MM.1S (cell line): ENCODE data around the gene C13orf46.

ENCODE experiments used
- CTCF ChIP-seq: fragments of 300-600 bp; sonication (generic); IDR thresholded peaks from 2 replicates; pipeline ENCODE4 v1.5.1; 2016; ENCODE audit warnings: antibody characterized with exemption, low read length, mixed read lengths
- EZH2 ChIP-seq: fragments of 300-600 bp; sonication (generic); optimal IDR thresholded peaks from 2 replicates; pipeline ENCODE3; 2017; ENCODE audit warnings: low read depth, mild to moderate bottlenecking, antibody characterized with exemption, low read length, mixed read lengths
- EZH2phosphoT487 ChIP-seq: fragments of 300-600 bp; sonication (generic); IDR thresholded peaks from 2 replicates; pipeline ENCODE4 v1.6.1; 2018; ENCODE audit warnings: antibody characterized with exemption, low read length

- TF ChIP-seq CTCF (no peak), EZH2phosphoT487 (no peak), EZH2 (no peak)
Measured at GRCh38 chr13:113936166-113936965, 37.5 kb downstream of the C13orf46 start.
